CD14-positive monocyte (primary cell): ENCODE data around the gene IGFBP6. TPM values are rescaled to one million over a fixed set of nuclear protein-coding genes. Genes with fewer than 3 reads are reported as not detected.

Experiments
- DNase-seq, 3 donors: peaks; one replicate each; pipeline ENCODE4 v3.0.0-alpha.2; 2011 to 2022
- H2AFZ ChIP-seq: 2 replicates; pipeline ENCODE4 v1.6.0; 2012; ENCODE audit warnings: mild to moderate bottlenecking, low read depth, low read length, inconsistent platforms; ENCODE audit not compliant: insufficient read depth, poor library complexity, severe bottlenecking
- H3K27ac ChIP-seq, 2 donors: 1 replicate in 1 of 2; 2 replicates in 1 of 2; pipeline ENCODE4 v1.5.1; 2012 to 2013; ENCODE audit warnings: low read length in 2 of 2, control low read depth in 1 of 2, inconsistent platforms in 1 of 2, low read depth in 1 of 2, mild to moderate bottlenecking in 1 of 2
- H3K27me3 ChIP-seq, 2 donors: one replicate each; pipeline versions ENCODE4 v1.6.0 to v1.6.1; 2011 to 2013; ENCODE audit warnings: low read length in 2 of 2; ENCODE audit not compliant: control insufficient read depth in 2 of 2, insufficient read depth in 2 of 2
- H3K36me3 ChIP-seq, 2 donors: replicated peaks in 1 of 2; 1 replicate in 1 of 2; 2 replicates in 1 of 2; pipeline versions ENCODE4 v1.5.1 to v1.6.1; 2012 to 2013; ENCODE audit warnings: low read length in 2 of 2, control low read depth in 1 of 2, inconsistent platforms in 1 of 2, mild to moderate bottlenecking in 1 of 2; ENCODE audit not compliant: insufficient read depth in 2 of 2, control insufficient read depth in 1 of 2
- H3K4me1 ChIP-seq, 2 donors: 1 replicate in 1 of 2; 2 replicates in 1 of 2; pipeline versions ENCODE4 v1.5.1 to v1.6.1; 2012 to 2013; ENCODE audit warnings: low read length in 2 of 2, control low read depth in 1 of 2, inconsistent platforms in 1 of 2, mild to moderate bottlenecking in 1 of 2, moderate library complexity in 1 of 2; ENCODE audit not compliant: insufficient read depth in 2 of 2, control insufficient read depth in 1 of 2
- H3K4me2 ChIP-seq: replicated peaks from 2 replicates; pipeline ENCODE3; 2012; ENCODE audit warnings: low read length, moderate library complexity, mild to moderate bottlenecking; ENCODE audit not compliant: poor library complexity, severe bottlenecking; ENCODE audit errors: extremely low read depth
- H3K4me3 ChIP-seq, 3 experiments: fragments of 200-600 bp in 1 of 3; sonication (generic) in 1 of 3; replicated peaks in 1 of 3; 1 replicate in 2 of 3; 2 replicates in 1 of 3; pipeline ENCODE4 v1.5.1; 2011 to 2013; ENCODE audit warnings: low read length in 3 of 3, mild to moderate bottlenecking in 3 of 3, control low read depth in 2 of 3, low read depth in 2 of 3, inconsistent platforms in 1 of 3, moderate library complexity in 1 of 3
- H3K79me2 ChIP-seq: 2 replicates; pipeline ENCODE4 v1.6.0; 2012; ENCODE audit warnings: mild to moderate bottlenecking, control low read depth, inconsistent platforms, low read length, moderate library complexity; ENCODE audit not compliant: insufficient read depth
- H3K9ac ChIP-seq: 2 replicates; pipeline ENCODE4 v1.6.0; 2017; ENCODE audit warnings: low read length, mild to moderate bottlenecking; ENCODE audit not compliant: insufficient read depth, poor library complexity, severe bottlenecking
- H3K9me3 ChIP-seq, 2 donors: replicated peaks in 1 of 2; 1 replicate in 1 of 2; 2 replicates in 1 of 2; pipeline versions ENCODE4 v1.5.1 to v1.6.1; 2012 to 2013; ENCODE audit warnings: low read length in 2 of 2, control low read depth in 1 of 2; ENCODE audit not compliant: control insufficient read depth in 1 of 2, insufficient read depth in 1 of 2
- H4K20me1 ChIP-seq: 2 replicates; pipeline ENCODE4 v1.6.0; 2012; ENCODE audit warnings: mild to moderate bottlenecking, low read length, control low read depth, moderate library complexity; ENCODE audit not compliant: insufficient read depth
- H3K27ac Mint-ChIP-seq, 7 donors: one replicate each; pipeline ENCODE4 v1.8.0; 2020; ENCODE audit warnings: mild to moderate bottlenecking in 7 of 7, mixed read lengths in 7 of 7, moderate library complexity in 6 of 7, inconsistent platforms in 2 of 7
- H3K27me3 Mint-ChIP-seq, 3 donors: one replicate each; pipeline ENCODE4 v1.8.0; 2021 to 2022; ENCODE audit warnings: low read depth in 3 of 3, mild to moderate bottlenecking in 3 of 3, mixed read lengths in 3 of 3, moderate library complexity in 3 of 3, inconsistent platforms in 1 of 3
- H3K36me3 Mint-ChIP-seq, 2 donors: one replicate each; pipeline ENCODE4 v1.8.0; 2020; ENCODE audit warnings: mixed read lengths in 2 of 2, inconsistent platforms in 1 of 2, mild to moderate bottlenecking in 1 of 2
- H3K4me1 Mint-ChIP-seq: one replicate; pipeline ENCODE4 v1.8.0; 2020; ENCODE audit warnings: mild to moderate bottlenecking, mixed read lengths
- H3K4me3 Mint-ChIP-seq, 2 donors: one replicate each; pipeline ENCODE4 v1.8.0; 2020; ENCODE audit warnings: mild to moderate bottlenecking in 2 of 2, mixed read lengths in 2 of 2, moderate library complexity in 1 of 2
- H3K9me3 Mint-ChIP-seq, 7 donors: one replicate each; pipeline ENCODE4 v1.8.0; 2020 to 2022; ENCODE audit warnings: mixed read lengths in 7 of 7, mild to moderate bottlenecking in 6 of 7, moderate library complexity in 6 of 7, inconsistent platforms in 2 of 7
- WGBS: methylation state at CpG from one replicate; pipeline ENCODE4 v1.1.5; 2013; ENCODE audit warnings: missing lambda C conversion rate; ENCODE audit not compliant: insufficient coverage; 5-methylcytosine and 5-hydroxymethylcytosine counted together
- intact Hi-C, 2 donors: fragments of 100-400 bp; cut with micrococcal nuclease; formaldehyde crosslinking; loops; one replicate each; pipeline versions ENCODE4 v1.15.0 to v1.15.1; 2023
- polyA plus RNA-seq, 3 donors: library from polyadenylated mRNA; depleted of rRNA in 1 of 3; unstranded in 2 of 3; stranded (reverse) in 1 of 3; fragments of 300-500 nt in 2 of 3; fragments of >200 nt in 1 of 3; fragmentation: Illumina TruSeq in 2 of 3; gene quantifications; 1 replicate in 2 of 3; 2 replicates in 1 of 3; pipeline ENCODE4 v1.2.3, GENCODE V29; 2012 to 2021
- TF ChIP-seq, protein P1 (sequence below): fragments of 200-600 bp; IDR thresholded peaks from one replicate; pipeline ENCODE4 v1.8.0; 2022; ENCODE audit warnings: antibody characterized with exemption, mild to moderate bottlenecking

The IGFBP6 gene
- polyA plus RNA-seq, 3 donors: 0.20 TPM; not detected in 2

- Histone ChIP-seq H3K27ac (no peak overlapping the region), H2AFZ (no peak overlapping the region), H3K79me2 (no peaks in the 10 kb centered on the region), H3K4me3 (no peak overlapping the region), H3K4me2 (no peak overlapping the region), H4K20me1 (peaks cover 16% of the 10 kb centered on the region), H3K9me3 (no peaks in the 10 kb centered on the region), H3K27me3 (no peaks in the 10 kb centered on the region), H3K36me3 (peaks cover 24 to 35% of the 10 kb centered on the region in 2 donors), H3K4me1 (peaks cover 4 to 7% of the 10 kb centered on the region in 2 donors), H3K9ac (no peak overlapping the region)
- peaks cover 9% of the 10 kb centered on the region for H3K4me1 Mint-ChIP-seq
- no peak overlapping the region for H3K4me3 Mint-ChIP-seq
- H3K27me3 Mint-ChIP-seq: peaks cover 0 to 10% (median 6%) of the 10 kb centered on the region in 3 donors
- peaks cover 38 to 43% of the 10 kb centered on the region in 2 donors for H3K36me3 Mint-ChIP-seq
- peaks cover 0 to 1% (median 0%) of the 10 kb centered on the region in 7 donors for H3K9me3 Mint-ChIP-seq
- WGBS: 78% methylated on average over 11 of the region's 20 CpGs
- TF ChIP-seq, protein P1, sequence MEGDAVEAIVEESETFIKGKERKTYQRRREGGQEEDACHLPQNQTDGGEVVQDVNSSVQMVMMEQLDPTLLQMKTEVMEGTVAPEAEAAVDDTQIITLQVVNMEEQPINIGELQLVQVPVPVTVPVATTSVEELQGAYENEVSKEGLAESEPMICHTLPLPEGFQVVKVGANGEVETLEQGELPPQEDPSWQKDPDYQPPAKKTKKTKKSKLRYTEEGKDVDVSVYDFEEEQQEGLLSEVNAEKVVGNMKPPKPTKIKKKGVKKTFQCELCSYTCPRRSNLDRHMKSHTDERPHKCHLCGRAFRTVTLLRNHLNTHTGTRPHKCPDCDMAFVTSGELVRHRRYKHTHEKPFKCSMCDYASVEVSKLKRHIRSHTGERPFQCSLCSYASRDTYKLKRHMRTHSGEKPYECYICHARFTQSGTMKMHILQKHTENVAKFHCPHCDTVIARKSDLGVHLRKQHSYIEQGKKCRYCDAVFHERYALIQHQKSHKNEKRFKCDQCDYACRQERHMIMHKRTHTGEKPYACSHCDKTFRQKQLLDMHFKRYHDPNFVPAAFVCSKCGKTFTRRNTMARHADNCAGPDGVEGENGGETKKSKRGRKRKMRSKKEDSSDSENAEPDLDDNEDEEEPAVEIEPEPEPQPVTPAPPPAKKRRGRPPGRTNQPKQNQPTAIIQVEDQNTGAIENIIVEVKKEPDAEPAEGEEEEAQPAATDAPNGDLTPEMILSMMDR: no peak
- no peak overlapping the region for H3K27ac Mint-ChIP-seq
- intact Hi-C loops: no loop called here
- no peak for DNase-seq
These were observed 35.2 kb upstream of the IGFBP6 start for GRCh38 chr12:53062011-53062961.

GRCh38 chr12:53062977-53063707, 34.3 kb upstream of the IGFBP6 start:
- H3K36me3 Mint-ChIP-seq: peaks cover 47 to 51% of the 10 kb centered on the region in 2 donors
- WGBS: 95% methylated on average over 12 of the region's 14 CpGs
- DNase-seq: no peak
- Histone ChIP-seq H3K4me2 (no peak overlapping the region), H3K4me1 (peaks cover 4 to 7% of the 10 kb centered on the region in 2 donors), H3K79me2 (no peaks in the 10 kb centered on the region), H3K9ac (no peak overlapping the region), H3K27ac (no peak overlapping the region), H3K36me3 (peaks cover 32 to 43% of the 10 kb centered on the region in 2 donors), H4K20me1 (peaks cover 16% of the 10 kb centered on the region), H3K9me3 (no peaks in the 10 kb centered on the region), H2AFZ (no peak overlapping the region), H3K27me3 (no peaks in the 10 kb centered on the region), H3K4me3 (no peak overlapping the region)
- no peak overlapping the region for H3K4me3 Mint-ChIP-seq
- peaks cover 0 to 10% (median 6%) of the 10 kb centered on the region in 3 donors for H3K27me3 Mint-ChIP-seq
- TF ChIP-seq, protein P1: no peak
- intact Hi-C loops: no loop called here
- H3K4me1 Mint-ChIP-seq: peaks cover 9% of the 10 kb centered on the region
- H3K27ac Mint-ChIP-seq: no peak overlapping the region
- peaks cover 0 to 1% (median 0%) of the 10 kb centered on the region in 7 donors for H3K9me3 Mint-ChIP-seq
